ENCODE results near the gene CMC1.
A peak's percentile ranks its signal among the peaks of the same experiment; 100 is the strongest.

The CMC1 gene

GRCh38 chr3:28299705-28300104 lies 58.3 kb downstream of the CMC1 start:
- TF ChIP-seq, protein P1, sequence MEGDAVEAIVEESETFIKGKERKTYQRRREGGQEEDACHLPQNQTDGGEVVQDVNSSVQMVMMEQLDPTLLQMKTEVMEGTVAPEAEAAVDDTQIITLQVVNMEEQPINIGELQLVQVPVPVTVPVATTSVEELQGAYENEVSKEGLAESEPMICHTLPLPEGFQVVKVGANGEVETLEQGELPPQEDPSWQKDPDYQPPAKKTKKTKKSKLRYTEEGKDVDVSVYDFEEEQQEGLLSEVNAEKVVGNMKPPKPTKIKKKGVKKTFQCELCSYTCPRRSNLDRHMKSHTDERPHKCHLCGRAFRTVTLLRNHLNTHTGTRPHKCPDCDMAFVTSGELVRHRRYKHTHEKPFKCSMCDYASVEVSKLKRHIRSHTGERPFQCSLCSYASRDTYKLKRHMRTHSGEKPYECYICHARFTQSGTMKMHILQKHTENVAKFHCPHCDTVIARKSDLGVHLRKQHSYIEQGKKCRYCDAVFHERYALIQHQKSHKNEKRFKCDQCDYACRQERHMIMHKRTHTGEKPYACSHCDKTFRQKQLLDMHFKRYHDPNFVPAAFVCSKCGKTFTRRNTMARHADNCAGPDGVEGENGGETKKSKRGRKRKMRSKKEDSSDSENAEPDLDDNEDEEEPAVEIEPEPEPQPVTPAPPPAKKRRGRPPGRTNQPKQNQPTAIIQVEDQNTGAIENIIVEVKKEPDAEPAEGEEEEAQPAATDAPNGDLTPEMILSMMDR (conservative IDR thresholded peaks at IDR 0.05; ENCODE audit: low read depth, low read length): no peak
- no peak overlapping the region for H3K4me3 ChIP-seq (ENCODE audit: low read length)
- no peak for DNase-seq (ENCODE audit: low read depth)

- TF ChIP-seq, protein P1 (conservative IDR thresholded peaks at IDR 0.05; ENCODE audit: low read depth, low read length): no peak
- DNase-seq (ENCODE audit: low read depth): no peak
- H3K4me3 ChIP-seq (ENCODE audit: low read length): no peak overlapping the region
Observed at GRCh38 chr3:28300345-28300962, 59.0 kb downstream of the CMC1 start.

- no peak for DNase-seq (ENCODE audit: low read depth)
- TF ChIP-seq, protein P1 (conservative IDR thresholded peaks at IDR 0.05; ENCODE audit: low read depth, low read length): no peak
- H3K4me3 ChIP-seq (ENCODE audit: low read length): no peak overlapping the region
Observed at GRCh38 chr3:28301688-28302087, 60.3 kb downstream of the CMC1 start.

- no peak for DNase-seq (ENCODE audit: low read depth)
- TF ChIP-seq, protein P1 (conservative IDR thresholded peaks at IDR 0.05; ENCODE audit: low read depth, low read length): no peak
- no peak overlapping the region for H3K4me3 ChIP-seq (ENCODE audit: low read length)
Observed at GRCh38 chr3:28308196-28308595, 66.8 kb downstream of the CMC1 start.

DNA sequence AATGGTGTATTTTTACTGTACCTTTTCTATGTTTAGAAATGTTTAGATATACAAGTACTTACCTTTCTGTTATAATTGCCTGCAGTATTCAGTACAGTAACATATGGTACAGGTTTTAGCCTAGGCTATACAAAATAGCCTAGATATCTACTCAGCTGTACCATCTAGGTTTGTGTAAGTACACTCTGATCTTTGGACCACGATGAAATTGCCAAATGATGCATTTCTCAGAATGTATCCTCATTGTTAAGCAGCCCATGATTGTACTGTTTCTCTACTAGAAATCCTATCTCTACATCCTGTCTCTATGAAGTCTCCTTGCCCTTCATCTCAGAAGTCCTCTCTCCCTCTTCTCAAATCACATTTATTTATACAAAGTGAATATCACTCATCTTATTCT lies 74.3 kb downstream of the CMC1 start:
- no peak overlapping the region for H3K4me3 ChIP-seq (ENCODE audit: low read length)
- TF ChIP-seq, protein P1 (conservative IDR thresholded peaks at IDR 0.05; ENCODE audit: low read depth, low read length): no peak
- no peak for DNase-seq (ENCODE audit: low read depth)

GRCh38 chr3:28316226-28316625 lies 74.8 kb downstream of the CMC1 start:
- no peak for DNase-seq (ENCODE audit: low read depth)
- TF ChIP-seq, protein P1 (conservative IDR thresholded peaks at IDR 0.05; ENCODE audit: low read depth, low read length): no peak
- H3K4me3 ChIP-seq (ENCODE audit: low read length): no peak overlapping the region

- H3K4me3 ChIP-seq (ENCODE audit: low read length): no peak overlapping the region
- TF ChIP-seq, protein P1 (conservative IDR thresholded peaks at IDR 0.05; ENCODE audit: low read depth, low read length): peak; percentile 76
- DNase-seq (ENCODE audit: low read depth): no peak
Observed at GRCh38 chr3:28317438-28318022, 76.1 kb downstream of the CMC1 start.

Measured in retinal pigment epithelial cell (primary cell).